Ectodermal cell (in vitro differentiated cells): ENCODE results near the gene NGEF.

Experiments
- H3K27ac ChIP-seq: 2 replicates; pipeline ENCODE4 v1.7.0; 2013; ENCODE audit warnings: mild to moderate bottlenecking, low read depth, low read length; ENCODE audit not compliant: insufficient read depth, poor library complexity, severe bottlenecking
- H3K27me3 ChIP-seq: 2 replicates; pipeline ENCODE4 v1.7.0; 2013; ENCODE audit warnings: mild to moderate bottlenecking, low read length; ENCODE audit not compliant: insufficient read depth, control insufficient read depth, poor library complexity, severe bottlenecking
- H3K36me3 ChIP-seq: one replicate; pipeline ENCODE4 v1.7.0; 2013; ENCODE audit warnings: low read length; ENCODE audit not compliant: control insufficient read depth, insufficient read depth
- H3K4me1 ChIP-seq: one replicate; pipeline ENCODE4 v1.7.0; 2013; ENCODE audit warnings: low read length; ENCODE audit not compliant: control insufficient read depth, insufficient read depth
- H3K4me3 ChIP-seq: 2 replicates; pipeline ENCODE4 v1.7.0; 2013; ENCODE audit warnings: low read depth, low read length, control low read depth; ENCODE audit not compliant: insufficient read depth
- H3K9me3 ChIP-seq: 2 replicates; pipeline ENCODE4 v1.7.0; 2013; ENCODE audit warnings: mild to moderate bottlenecking, low read length, moderate library complexity; ENCODE audit not compliant: control insufficient read depth
- WGBS, 2 experiments: methylation state at CpG; one replicate each; pipeline ENCODE4 v1.1.7; 2013; ENCODE audit warnings: missing lambda C conversion rate in 2 of 2; 5-methylcytosine and 5-hydroxymethylcytosine counted together

NGEF gene

GRCh38 chr2:232981767-232982360 lies 31.2 kb downstream of the NGEF start:
- Histone ChIP-seq H3K4me3 (no peak overlapping the region), H3K9me3 (no peaks in the 10 kb centered on the region), H3K27ac (no peak overlapping the region), H3K27me3 (no peaks in the 10 kb centered on the region), H3K36me3 (no peaks in the 10 kb centered on the region), H3K4me1 (peaks cover 8% of the 10 kb centered on the region)
- 85 to 90% methylated on average over 5 of the region's 5 CpGs for WGBS, 2 experiments

DNA sequence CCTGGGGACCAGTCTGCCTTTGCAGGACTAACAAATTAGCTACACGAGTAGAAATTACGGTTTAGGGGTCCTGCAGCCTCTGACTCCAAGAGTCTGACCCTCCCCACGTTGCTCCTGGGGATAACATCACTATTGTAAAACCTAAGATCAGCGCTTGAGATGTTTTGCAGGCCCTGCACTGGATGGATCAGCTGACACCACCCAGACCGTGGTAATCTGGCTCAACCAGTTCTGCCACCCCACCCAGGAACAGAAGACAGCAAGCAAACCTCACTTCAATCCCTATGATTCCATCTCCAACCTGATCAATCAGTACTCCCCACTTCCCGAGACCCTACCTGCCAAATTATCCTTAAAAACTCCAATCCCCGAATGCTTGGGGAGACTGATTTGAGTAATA lies 31.7 kb downstream of the NGEF start:
- Histone ChIP-seq H3K4me3 (no peak overlapping the region), H3K9me3 (no peaks in the 10 kb centered on the region), H3K27me3 (no peaks in the 10 kb centered on the region), H3K36me3 (no peaks in the 10 kb centered on the region), H3K27ac (no peak overlapping the region), H3K4me1 (peaks cover 8% of the 10 kb centered on the region)
- WGBS, 2 experiments, result 81 to 88% methylated on average over 7 of the region's 7 CpGs

GRCh38 chr2:232980683-232981082 lies 32.4 kb downstream of the NGEF start:
- H3K4me3 ChIP-seq, result no peak overlapping the region
- no peaks in the 10 kb centered on the region for H3K27me3 ChIP-seq
- H3K9me3 ChIP-seq, result no peaks in the 10 kb centered on the region
- WGBS, 2 experiments, result 92 to 93% methylated on average over 7 of the region's 7 CpGs
- H3K36me3 ChIP-seq, result no peaks in the 10 kb centered on the region
- H3K4me1 ChIP-seq, result peaks cover 8% of the 10 kb centered on the region
- no peak overlapping the region for H3K27ac ChIP-seq

- H3K36me3 ChIP-seq, result no peaks in the 10 kb centered on the region
- 85 to 87% methylated on average over 7 of the region's 7 CpGs for WGBS, 2 experiments
- H3K4me1 ChIP-seq, result peaks cover 8% of the 10 kb centered on the region
- H3K9me3 ChIP-seq, result no peaks in the 10 kb centered on the region
- H3K4me3 ChIP-seq, result no peak overlapping the region
- no peaks in the 10 kb centered on the region for H3K27me3 ChIP-seq
- no peak overlapping the region for H3K27ac ChIP-seq
Measured at GRCh38 chr2:232979871-232980461, 33.1 kb downstream of the NGEF start.

DNA sequence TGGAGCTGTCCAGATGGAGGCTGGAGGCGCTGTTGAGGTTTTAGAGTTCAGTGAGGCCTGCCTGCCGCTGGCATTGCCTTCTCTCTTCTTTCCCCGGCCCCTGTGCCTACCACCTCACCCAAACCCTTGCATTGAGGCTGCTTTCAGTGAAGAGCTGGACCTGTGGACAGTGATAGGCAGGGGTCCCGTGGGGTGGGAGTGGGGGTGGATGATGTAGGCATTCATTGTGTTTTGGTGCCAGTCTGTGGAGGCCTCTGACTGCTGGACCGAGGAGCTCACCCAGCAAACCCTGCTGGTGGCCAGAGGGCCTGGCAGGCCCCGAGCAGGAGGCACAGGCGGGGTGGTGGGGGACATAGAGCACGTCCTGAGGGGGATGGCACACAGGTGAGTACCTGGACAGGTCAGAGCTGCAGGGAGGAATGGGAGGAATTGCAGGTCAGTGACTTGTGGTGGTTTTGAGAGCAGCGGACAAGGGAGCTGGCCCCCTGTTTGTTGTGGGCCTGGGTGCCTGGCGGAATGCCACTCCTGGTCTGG lies 35.6 kb downstream of the NGEF start:
- Histone ChIP-seq H3K36me3 (no peaks in the 10 kb centered on the region), H3K27me3 (no peaks in the 10 kb centered on the region), H3K9me3 (no peaks in the 10 kb centered on the region), H3K4me3 (no peak overlapping the region), H3K27ac (no peak overlapping the region), H3K4me1 (peaks cover 4% of the 10 kb centered on the region)
- WGBS, 2 experiments, result 88 to 93% methylated on average over 10 of the region's 10 CpGs

DNA sequence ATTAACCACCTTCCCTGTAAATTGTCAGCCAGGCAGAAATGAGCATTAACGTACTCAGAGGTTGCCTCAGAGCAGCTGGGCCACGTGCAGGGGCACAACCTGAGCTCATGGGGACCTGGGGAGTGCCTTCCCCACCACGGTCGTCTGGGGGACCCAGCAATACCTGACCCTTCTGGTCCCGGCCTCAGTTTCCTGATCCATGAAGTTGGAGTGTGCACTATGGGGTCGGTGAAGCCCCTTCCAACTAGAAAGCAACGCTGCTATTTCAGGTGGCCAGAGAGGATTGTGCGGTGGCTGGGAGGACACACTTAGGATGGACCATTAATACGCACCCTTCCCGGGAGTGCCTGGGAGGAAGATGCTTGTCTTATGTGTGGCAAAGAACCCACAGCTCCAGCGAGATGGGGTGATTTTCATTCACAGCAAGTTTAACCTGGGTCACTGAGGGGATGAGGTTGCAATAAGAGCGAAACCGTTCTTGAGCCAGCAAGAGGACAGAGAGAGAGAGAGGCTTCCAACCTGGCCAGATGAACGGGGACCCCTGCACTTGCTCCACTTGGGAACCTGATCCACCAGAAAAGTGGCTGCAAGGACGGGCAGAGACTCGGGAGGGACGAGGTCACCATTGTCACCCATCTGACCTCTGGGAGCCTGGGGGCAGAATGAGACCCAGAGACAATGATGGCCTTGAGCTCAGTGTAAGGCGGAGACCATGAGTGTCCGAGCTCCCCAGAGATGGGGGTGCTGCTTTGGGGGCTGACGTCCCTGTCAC lies 36.2 kb downstream of the NGEF start:
- Histone ChIP-seq H3K36me3 (no peaks in the 10 kb centered on the region), H3K27me3 (no peaks in the 10 kb centered on the region), H3K27ac (no peak overlapping the region), H3K4me1 (peaks cover 4% of the 10 kb centered on the region), H3K9me3 (no peaks in the 10 kb centered on the region), H3K4me3 (no peak overlapping the region)
- 88 to 90% methylated on average over 20 of the region's 20 CpGs for WGBS, 2 experiments

DNA sequence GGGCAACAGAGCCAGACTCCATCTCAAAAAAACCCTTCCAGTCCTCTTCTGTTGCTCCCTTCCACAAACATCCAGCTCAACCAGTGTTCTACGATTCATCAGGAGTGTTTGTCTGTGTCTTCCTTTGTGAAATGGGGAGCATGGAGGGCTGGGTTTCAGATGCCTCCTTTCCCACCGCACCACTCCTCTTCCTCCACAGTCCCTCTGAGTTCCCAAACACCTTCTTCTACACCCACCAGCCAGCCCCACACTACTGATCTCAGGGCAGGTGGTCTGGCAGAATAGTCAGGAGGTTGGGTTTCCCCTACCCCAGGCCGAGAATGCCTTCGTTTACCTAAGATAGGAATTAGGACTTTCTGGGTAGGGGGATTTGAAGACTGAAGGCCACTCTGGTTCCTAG lies 36.9 kb downstream of the NGEF start:
- no peak overlapping the region for H3K4me3 ChIP-seq
- H3K27me3 ChIP-seq, result no peaks in the 10 kb centered on the region
- H3K4me1 ChIP-seq, result peaks cover 4% of the 10 kb centered on the region
- H3K27ac ChIP-seq, result no peak overlapping the region
- H3K9me3 ChIP-seq, result no peaks in the 10 kb centered on the region
- H3K36me3 ChIP-seq, result no peaks in the 10 kb centered on the region
- WGBS, 2 experiments, result 97 to 100% methylated on average over 4 of the region's 4 CpGs

GRCh38 chr2:232974396-232974795 lies 38.7 kb downstream of the NGEF start:
- H3K4me1 ChIP-seq, result peaks cover 4% of the 10 kb centered on the region
- no peak overlapping the region for H3K27ac ChIP-seq
- H3K36me3 ChIP-seq, result no peaks in the 10 kb centered on the region
- 91% methylated on average over 6 to 7 of the region's 7 CpGs for WGBS, 2 experiments
- H3K4me3 ChIP-seq, result no peak overlapping the region
- no peaks in the 10 kb centered on the region for H3K9me3 ChIP-seq
- no peaks in the 10 kb centered on the region for H3K27me3 ChIP-seq

DNA sequence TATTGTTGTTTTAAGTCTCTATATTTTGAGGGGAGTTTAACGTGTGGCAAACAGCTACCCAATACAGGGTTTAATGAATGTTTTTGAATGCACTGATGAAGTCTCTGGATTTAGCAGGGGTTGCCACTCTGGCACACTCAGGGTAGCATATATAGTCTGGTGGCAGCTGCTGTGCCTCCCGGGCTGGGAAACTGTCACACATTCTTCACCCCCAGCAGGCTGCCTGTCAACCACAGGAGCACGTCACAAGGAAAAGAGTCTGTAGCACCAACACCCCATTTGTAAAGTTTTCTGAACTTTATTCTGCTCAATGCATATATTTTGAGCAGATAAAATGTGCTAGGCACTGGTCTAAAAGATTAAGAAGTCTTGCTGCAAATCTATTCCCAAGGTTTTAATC lies 39.3 kb downstream of the NGEF start:
- no peaks in the 10 kb centered on the region for H3K27me3 ChIP-seq
- H3K4me3 ChIP-seq, result no peak overlapping the region
- WGBS, 2 experiments, result 74 to 83% methylated on average over 2 to 3 of the region's 3 CpGs
- no peak overlapping the region for H3K27ac ChIP-seq
- H3K36me3 ChIP-seq, result no peaks in the 10 kb centered on the region
- H3K9me3 ChIP-seq, result no peaks in the 10 kb centered on the region
- peaks cover 4% of the 10 kb centered on the region for H3K4me1 ChIP-seq

DNA sequence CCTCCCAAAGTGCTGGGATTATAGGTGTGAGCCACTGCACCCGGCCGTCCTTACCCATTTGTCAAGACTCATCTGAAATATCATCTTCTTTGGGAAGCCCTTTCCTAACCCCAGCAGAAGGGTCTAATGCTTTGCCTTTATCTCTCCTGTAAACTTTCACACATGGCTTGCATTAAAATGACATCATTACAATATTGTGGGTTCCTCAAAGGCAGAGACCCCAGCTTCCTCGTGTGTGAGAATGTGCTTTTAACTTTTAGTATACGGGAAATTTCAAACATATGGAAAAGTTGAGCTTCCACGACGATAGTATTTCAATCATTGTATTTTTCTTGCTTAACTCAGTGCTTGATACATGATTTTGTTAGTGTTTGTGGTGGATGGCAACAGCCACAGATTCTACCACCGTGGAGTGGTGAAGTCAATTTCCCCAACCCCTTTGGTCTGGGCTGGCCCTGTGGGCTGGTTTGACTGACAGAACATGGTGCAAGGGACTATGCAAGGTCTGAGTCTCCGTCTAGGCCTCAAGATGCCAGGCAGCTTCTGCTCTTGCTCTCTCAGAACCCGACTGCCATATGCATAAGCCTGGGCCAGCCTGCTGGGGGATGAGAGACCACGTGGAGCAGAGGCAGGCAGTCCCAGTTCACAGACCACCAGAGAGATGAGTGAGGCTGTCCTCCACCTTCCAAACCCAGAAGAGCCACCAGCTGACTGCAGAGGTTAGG lies 39.9 kb downstream of the NGEF start:
- H3K9me3 ChIP-seq, result no peaks in the 10 kb centered on the region
- H3K4me3 ChIP-seq, result no peak overlapping the region
- H3K27me3 ChIP-seq, result no peaks in the 10 kb centered on the region
- H3K4me1 ChIP-seq, result no peaks in the 10 kb centered on the region
- 90 to 91% methylated on average over 10 of the region's 10 CpGs for WGBS, 2 experiments
- H3K36me3 ChIP-seq, result no peaks in the 10 kb centered on the region
- no peak overlapping the region for H3K27ac ChIP-seq
